H9 (cell line): ENCODE data around the gene SOX12. TPM values are rescaled to one million over a fixed set of nuclear protein-coding genes. Genes with fewer than 3 reads are reported as not detected.
"Not testable (repeated sequence)": the region's sequence is repeated elsewhere in the genome, so short reads cannot be mapped to it uniquely, and the experiment has no call there.

ENCODE experiments used
- DNase-seq: peaks from one replicate; pipeline ENCODE4 v3.0.0-alpha.2; 2017
- H2AFZ ChIP-seq: one replicate; pipeline ENCODE4 v1.6.1; 2013; ENCODE audit warnings: mild to moderate bottlenecking, low read length, control low read depth, moderate library complexity
- H2AK5ac ChIP-seq: 2 replicates; pipeline ENCODE4 v1.6.1; 2013; ENCODE audit warnings: low read length, control low read depth, mixed read lengths; ENCODE audit not compliant: insufficient read length
- H2BK120ac ChIP-seq: one replicate; pipeline ENCODE4 v1.6.1; 2013; ENCODE audit warnings: low read depth, mild to moderate bottlenecking, low read length, control low read depth, inconsistent platforms; ENCODE audit not compliant: poor library complexity, severe bottlenecking
- H2BK12ac ChIP-seq: 2 replicates; pipeline ENCODE4 v1.6.1; 2013; ENCODE audit warnings: low read length, control low read depth, mixed read lengths, low read depth; ENCODE audit not compliant: insufficient read length
- H2BK15ac ChIP-seq: 2 replicates; pipeline ENCODE4 v1.6.1; 2013; ENCODE audit warnings: low read depth, low read length, control low read depth
- H2BK20ac ChIP-seq: one replicate; pipeline ENCODE4 v1.6.1; 2013; ENCODE audit warnings: low read depth, mild to moderate bottlenecking, low read length, control low read depth, inconsistent platforms; ENCODE audit not compliant: poor library complexity, severe bottlenecking
- H2BK5ac ChIP-seq: 2 replicates; pipeline ENCODE4 v1.6.1; 2013; ENCODE audit warnings: low read length, control low read depth, mixed read lengths; ENCODE audit not compliant: insufficient read length
- H3K14ac ChIP-seq: 2 replicates; pipeline ENCODE4 v1.6.1; 2013; ENCODE audit warnings: low read length, control low read depth; ENCODE audit not compliant: insufficient read depth
- H3K18ac ChIP-seq: 2 replicates; pipeline ENCODE4 v1.6.1; 2013; ENCODE audit warnings: low read depth, mild to moderate bottlenecking, mixed read lengths, low read length, control low read depth; ENCODE audit not compliant: insufficient read length
- H3K23ac ChIP-seq: 2 replicates; pipeline ENCODE4 v1.6.1; 2013; ENCODE audit warnings: low read length, control low read depth, mixed read lengths, low read depth; ENCODE audit not compliant: insufficient read length
- H3K23me2 ChIP-seq: 2 replicates; pipeline ENCODE4 v1.6.1; 2013; ENCODE audit warnings: low read depth, mild to moderate bottlenecking, mixed read lengths, low read length, control low read depth; ENCODE audit not compliant: insufficient read length, poor library complexity, severe bottlenecking
- H3K27ac ChIP-seq: 2 replicates; pipeline ENCODE4 v1.5.1; 2013; ENCODE audit warnings: low read length, control low read depth, mixed read lengths, low read depth; ENCODE audit not compliant: insufficient read length
- H3K27me3 ChIP-seq: 2 replicates; pipeline ENCODE4 v1.6.1; 2013; ENCODE audit warnings: low read length, control low read depth, inconsistent platforms; ENCODE audit not compliant: insufficient read depth
- H3K4ac ChIP-seq: 2 replicates; pipeline ENCODE4 v1.6.1; 2013; ENCODE audit warnings: low read depth, mild to moderate bottlenecking, control low read depth, inconsistent platforms, low read length, moderate library complexity
- H3K4me1 ChIP-seq: 2 replicates; pipeline ENCODE4 v1.6.1; 2013; ENCODE audit warnings: low read length, control low read depth, inconsistent platforms; ENCODE audit not compliant: insufficient read depth
- H3K4me2 ChIP-seq: 2 replicates; pipeline ENCODE4 v1.6.1; 2013; ENCODE audit warnings: low read length, control low read depth, mixed read lengths; ENCODE audit not compliant: insufficient read length, insufficient read depth
- H3K56ac ChIP-seq: 2 replicates; pipeline ENCODE4 v1.6.1; 2013; ENCODE audit warnings: low read depth, mild to moderate bottlenecking, mixed read lengths, low read length, control low read depth; ENCODE audit not compliant: insufficient read length
- H3K79me1 ChIP-seq: 2 replicates; pipeline ENCODE4 v1.6.1; 2013; ENCODE audit warnings: low read depth, mild to moderate bottlenecking, moderate library complexity, low read length, control low read depth, inconsistent platforms; ENCODE audit not compliant: insufficient read depth, poor library complexity, severe bottlenecking
- H3K79me2 ChIP-seq: 2 replicates; pipeline ENCODE4 v1.6.1; 2013; ENCODE audit warnings: low read length, control low read depth, inconsistent platforms; ENCODE audit not compliant: insufficient read depth
- H3K9ac ChIP-seq: 2 replicates; pipeline ENCODE4 v1.6.1; 2013; ENCODE audit warnings: low read length, control low read depth, mixed read lengths; ENCODE audit not compliant: insufficient read length; ENCODE audit errors: extremely low read depth
- H3K9me3 ChIP-seq: one replicate; pipeline ENCODE4 v1.6.1; 2013; ENCODE audit warnings: low read depth, low read length, inconsistent platforms; ENCODE audit not compliant: control insufficient read depth
- H3T11ph ChIP-seq: one replicate; pipeline ENCODE4 v1.6.1; 2013; ENCODE audit warnings: mild to moderate bottlenecking, low read length, control low read depth, inconsistent platforms
- H4K20me1 ChIP-seq: one replicate; pipeline ENCODE4 v1.6.1; 2013; ENCODE audit not compliant: control insufficient read depth, insufficient read length, insufficient read depth
- H4K5ac ChIP-seq: 2 replicates; pipeline ENCODE4 v1.6.1; 2013; ENCODE audit warnings: low read depth, mild to moderate bottlenecking, mixed read lengths, low read length, control low read depth; ENCODE audit not compliant: insufficient read length
- H4K8ac ChIP-seq: replicated peaks from 2 replicates; pipeline ENCODE4 v1.6.1; 2013; ENCODE audit warnings: low read length, control low read depth, mixed read lengths, low read depth; ENCODE audit not compliant: insufficient read length
- H4K91ac ChIP-seq: 2 replicates; pipeline ENCODE4 v1.6.1; 2013; ENCODE audit warnings: low read depth, mild to moderate bottlenecking, moderate library complexity, mixed read lengths, low read length, control low read depth; ENCODE audit not compliant: insufficient read length
- H3K27ac Mint-ChIP-seq, 3 experiments: 2 replicates in 2 of 3; 3 replicates in 1 of 3; pipeline ENCODE4 v1.8.0; 2020 to 2021; ENCODE audit warnings: mixed read lengths in 3 of 3, mild to moderate bottlenecking in 1 of 3, moderate library complexity in 1 of 3
- H3K27me3 Mint-ChIP-seq: 2 replicates; pipeline ENCODE4 v1.8.0; 2021; ENCODE audit warnings: low read depth, mild to moderate bottlenecking, moderate library complexity, mixed read lengths
- H3K36me3 Mint-ChIP-seq, 3 experiments: 2 replicates in 2 of 3; 3 replicates in 1 of 3; pipeline ENCODE4 v1.8.0; 2020 to 2021; ENCODE audit warnings: low read depth in 3 of 3, mixed read lengths in 3 of 3; ENCODE audit not compliant: insufficient read depth in 1 of 3
- H3K4me1 Mint-ChIP-seq, 2 experiments: 2 replicates each; pipeline ENCODE4 v1.8.0; 2020; ENCODE audit warnings: mixed read lengths in 2 of 2
- H3K4me3 Mint-ChIP-seq, 2 experiments: 2 replicates in 1 of 2; 3 replicates in 1 of 2; pipeline ENCODE4 v1.8.0; 2020 to 2021; ENCODE audit warnings: mild to moderate bottlenecking in 2 of 2, mixed read lengths in 2 of 2, moderate library complexity in 1 of 2
- H3K9me3 Mint-ChIP-seq, 2 experiments: 2 replicates in 1 of 2; 3 replicates in 1 of 2; pipeline ENCODE4 v1.8.0; 2020; ENCODE audit warnings: mild to moderate bottlenecking in 2 of 2, mixed read lengths in 2 of 2, moderate library complexity in 1 of 2
- CTCF ChIP-seq: fragments of 200-600 bp; sonication (generic); conservative IDR thresholded peaks from 3 replicates; pipeline ENCODE4 v1.8.0; 2021; ENCODE audit warnings: antibody characterized with exemption, mild to moderate bottlenecking
- WGBS: extraction: QIAGEN DNeasy Blood & Tissue Kit; methylation state at CpG from one replicate; pipeline ENCODE4 v1.1.7; 2013; ENCODE audit warnings: missing lambda C conversion rate, low lambda C conversion rate, mixed read lengths; ENCODE audit not compliant: insufficient read length; ENCODE audit errors: extremely low coverage; 5-methylcytosine and 5-hydroxymethylcytosine counted together
- total RNA-seq: library from RNA; stranded (reverse); gene quantifications from 2 replicates; pipeline ENCODE4 v1.2.1, GENCODE V29; 2021

The SOX12 gene
- total RNA-seq, 1 experiment from 2014 or later, result 54.4 TPM

- Histone ChIP-seq H3K4me1 (no peaks in the 10 kb centered on the region; the same call in 1 of the 2 replicates), H3K79me1 (no peaks in the 10 kb centered on the region), H2BK5ac (no peak overlapping the region), H4K8ac (no peak overlapping the region), H2BK20ac (no peak overlapping the region), H3K27me3 (no peaks in the 10 kb centered on the region; the same call in 1 of the 2 replicates), H3K56ac (no peak overlapping the region), H2AFZ (no peak overlapping the region), H4K91ac (no peak overlapping the region), H3K27ac (no peak overlapping the region), H2AK5ac (no peak overlapping the region), H2BK120ac (no peak overlapping the region), H3K14ac (no peak overlapping the region), H3K23ac (no peak overlapping the region), H3K4me2 (no peak overlapping the region), H2BK15ac (no peak overlapping the region), H2BK12ac (no peak overlapping the region), H3K9ac (no peak overlapping the region), H3K9me3 (no peaks in the 10 kb centered on the region), H3K4ac (no peak overlapping the region), H3K23me2 (no peaks in the 10 kb centered on the region), H3K18ac (no peak overlapping the region), H3K79me2 (no peaks in the 10 kb centered on the region), H4K20me1 (no peaks in the 10 kb centered on the region), H3T11ph (no peak overlapping the region), H4K5ac (no peak overlapping the region)
- peak; percentile 78 for DNase-seq
- Mint-ChIP-seq H3K27ac (no peak overlapping the region; a peak in 1 of 7 replicates), H3K36me3 (peaks cover 4 to 5% (median 4%) of the 10 kb centered on the region in 3 experiments), H3K9me3 (no peaks in the 10 kb centered on the region), H3K4me3 (no peak overlapping the region), H3K4me1 (peaks cover 3 to 12% of the 10 kb centered on the region in 2 experiments; a peak in 3 of 4 replicates), H3K27me3 (peaks cover 6% of the 10 kb centered on the region; the same call in 1 of the 2 replicates)
- peak; percentile 98 for TF ChIP-seq CTCF
- WGBS, result no CpG with 5 or more reads among the region's 14 CpGs
These were observed 29.1 kb downstream of the SOX12 start for GRCh38 chr20:354298-354977.

- not testable (repeated sequence) for H3K4me2 ChIP-seq, H2BK20ac ChIP-seq, H3K79me2 ChIP-seq, H3K9ac ChIP-seq, H2BK12ac ChIP-seq, H4K5ac ChIP-seq, H2BK5ac ChIP-seq, H3K4ac ChIP-seq, H3K27ac ChIP-seq, H3K9me3 ChIP-seq, H3K9me3 Mint-ChIP-seq, H3K27me3 ChIP-seq, H3K56ac ChIP-seq, H3K36me3 Mint-ChIP-seq, H2AFZ ChIP-seq, H3K79me1 ChIP-seq, H3K23me2 ChIP-seq, H2BK15ac ChIP-seq, H3T11ph ChIP-seq, H4K20me1 ChIP-seq, H3K23ac ChIP-seq, H3K14ac ChIP-seq, H2AK5ac ChIP-seq, H2BK120ac ChIP-seq, H3K27ac Mint-ChIP-seq, H3K18ac ChIP-seq, H3K4me3 Mint-ChIP-seq, H4K91ac ChIP-seq, H3K4me1 ChIP-seq, DNase-seq, H4K8ac ChIP-seq
- H3K4me1 Mint-ChIP-seq, result peaks cover 10 to 23% of the 10 kb centered on the region in 2 experiments
- H3K27me3 Mint-ChIP-seq, result peaks cover 11% of the 10 kb centered on the region
- no CpG with 5 or more reads among the region's 2 CpGs for WGBS
These were observed 30.8 kb downstream of the SOX12 start for GRCh38 chr20:356154-356553.
